Stimulated activated CD4-positive, alpha-beta T cell treated with anti-CD3 and anti-CD28 coated beads, Interleukin-12 subunit alpha, Interleukin-12 subunit beta, amount 100 ng/mL, for 24 hours (primary cell): Measurements from ENCODE around the gene AKAP17A.

ENCODE experiments used
- DNase-seq, 2 experiments: peaks; one replicate each; pipeline ENCODE4 v3.0.0-alpha.2; 2020; ENCODE audit warnings: low read depth in 2 of 2

AKAP17A gene

DNA sequence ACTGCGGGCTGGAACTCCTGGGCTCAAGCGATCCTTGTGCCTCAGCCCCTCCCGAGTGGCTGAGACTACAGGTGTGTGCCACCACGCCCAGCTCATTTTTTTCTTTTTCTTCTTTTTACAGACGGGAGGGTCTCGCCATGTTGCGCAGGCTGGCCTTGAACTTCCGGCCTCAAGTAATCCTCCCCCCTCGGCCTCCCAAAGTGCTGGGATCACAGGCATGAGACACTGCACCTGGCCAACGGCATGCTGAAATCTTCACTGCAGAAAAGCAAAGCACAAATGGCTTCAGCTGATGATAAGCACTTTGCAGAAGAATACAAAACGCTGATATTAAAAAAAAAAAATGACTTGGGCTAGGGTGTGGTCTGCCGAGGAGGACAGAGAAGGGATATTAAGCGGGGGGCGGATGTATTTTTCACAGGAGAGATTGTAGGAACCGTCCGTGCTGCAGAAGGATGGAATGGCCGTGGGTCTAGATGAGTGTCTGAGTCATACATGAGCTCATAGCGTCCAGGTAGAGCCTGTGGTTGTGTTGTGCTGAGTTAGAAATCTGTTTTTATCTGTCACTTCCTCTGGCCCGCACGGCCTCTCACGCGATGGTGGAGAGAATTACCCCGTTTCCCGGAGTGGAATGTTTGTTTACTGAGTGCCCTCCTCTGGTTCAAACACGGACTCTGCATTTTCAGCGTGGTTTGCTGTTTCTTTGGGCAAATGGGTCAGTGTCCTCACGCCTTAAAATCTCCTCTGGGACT lies 8.5 kb upstream of the AKAP17A start:
- DNase-seq: peak in 1 of 2 experiments; percentile 57

GRCh38 chrX:1584237-1585011 lies 7.0 kb upstream of the AKAP17A start:
- DNase-seq: no peak

- no peak for DNase-seq
These were observed 4.2 kb upstream of the AKAP17A start for GRCh38 chrX:1587161-1587560.

DNA sequence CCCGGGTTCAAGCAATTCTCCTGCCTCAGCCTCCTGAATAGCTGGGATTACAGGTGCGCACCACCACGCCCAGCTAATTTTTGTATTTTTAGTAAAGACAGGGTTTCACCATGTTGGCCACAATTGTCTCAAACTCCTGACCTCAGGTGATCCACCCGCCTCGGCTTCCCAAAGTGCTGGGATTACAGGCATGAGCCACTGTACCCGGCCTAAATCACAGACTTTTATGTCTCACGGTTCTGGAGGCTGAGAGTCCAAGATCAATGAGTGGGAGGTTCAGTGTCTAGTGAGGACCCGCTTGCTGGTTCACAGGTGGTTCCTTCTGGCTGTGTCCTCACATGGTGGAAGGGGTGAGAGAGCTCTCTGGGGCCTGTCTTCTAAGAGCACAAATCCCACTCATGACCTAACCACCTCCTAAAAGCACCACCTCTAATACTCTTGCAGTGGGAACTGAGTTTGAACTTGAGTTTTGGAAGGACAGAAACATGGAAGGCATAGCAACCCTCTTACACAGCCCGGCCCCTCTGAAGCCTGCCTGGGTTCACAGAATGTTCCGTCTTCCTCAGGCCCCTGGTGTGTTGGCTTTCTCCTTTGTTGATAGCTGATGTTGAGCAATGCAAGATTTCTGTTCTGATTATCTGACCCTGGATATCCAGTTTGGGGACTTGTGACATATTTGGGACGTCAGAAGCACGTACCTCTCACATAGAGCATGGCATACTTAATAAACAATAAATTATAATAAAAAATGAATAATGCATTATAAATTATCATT lies 1.9 kb upstream of the AKAP17A start:
- DNase-seq: no peak

- DNase-seq: no peak
These were observed 562 bp downstream of the AKAP17A start for GRCh38 chrX:1591863-1592469.

DNA sequence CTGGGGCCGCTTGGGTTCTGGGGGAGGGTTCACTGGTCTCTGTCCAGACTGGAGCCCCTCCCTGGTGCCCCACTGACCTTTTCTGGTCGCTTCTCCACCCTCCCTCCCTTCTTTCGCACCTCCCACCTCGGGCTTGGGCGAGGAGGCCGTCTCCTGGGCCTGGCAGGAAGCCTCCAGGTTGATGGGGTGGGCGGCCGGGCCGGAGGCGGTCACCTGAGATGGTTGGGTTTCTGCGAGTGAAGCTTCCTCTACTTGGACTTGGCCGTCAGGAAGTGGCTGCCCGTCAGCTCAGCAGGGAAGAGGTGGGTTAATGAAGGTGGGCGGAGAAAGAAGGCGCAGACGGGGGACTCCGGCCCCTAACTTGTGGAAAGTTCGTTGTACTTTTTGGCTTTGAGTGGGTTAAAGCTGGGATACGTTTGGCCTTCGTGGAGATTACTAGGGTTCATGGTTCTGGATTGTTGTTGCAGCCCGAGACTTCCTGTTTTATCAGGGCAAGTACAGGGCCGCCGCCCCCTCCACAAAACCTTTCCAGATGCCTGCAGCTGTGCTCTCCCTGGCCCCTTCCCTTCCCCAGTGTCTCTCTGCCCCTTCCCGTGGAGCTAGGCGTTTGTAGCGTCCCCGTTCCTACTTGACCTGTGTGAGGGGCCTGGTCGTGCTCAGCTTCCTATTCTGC lies 1.2 kb downstream of the AKAP17A start:
- no peak for DNase-seq

GRCh38 chrX:1593286-1594271 lies 2.2 kb downstream of the AKAP17A start:
- DNase-seq: no peak

DNA sequence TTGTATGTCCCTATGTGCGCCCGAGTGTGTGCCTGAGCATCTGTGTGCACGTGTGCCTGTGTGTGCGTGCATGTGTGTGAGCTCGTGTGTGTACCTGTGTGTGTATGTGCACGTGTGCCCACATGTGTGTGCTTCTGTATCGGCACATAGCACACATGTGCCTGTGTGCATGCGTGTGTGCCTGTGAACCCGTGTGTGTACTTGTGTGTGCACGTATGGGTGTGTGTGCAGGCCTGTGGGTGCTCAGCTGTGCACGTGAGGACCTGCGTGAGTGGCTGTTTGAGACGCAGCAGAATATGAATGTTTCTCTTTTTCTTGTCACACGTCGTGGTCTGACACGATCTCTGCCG lies 4.3 kb downstream of the AKAP17A start:
- no peak for DNase-seq

DNA sequence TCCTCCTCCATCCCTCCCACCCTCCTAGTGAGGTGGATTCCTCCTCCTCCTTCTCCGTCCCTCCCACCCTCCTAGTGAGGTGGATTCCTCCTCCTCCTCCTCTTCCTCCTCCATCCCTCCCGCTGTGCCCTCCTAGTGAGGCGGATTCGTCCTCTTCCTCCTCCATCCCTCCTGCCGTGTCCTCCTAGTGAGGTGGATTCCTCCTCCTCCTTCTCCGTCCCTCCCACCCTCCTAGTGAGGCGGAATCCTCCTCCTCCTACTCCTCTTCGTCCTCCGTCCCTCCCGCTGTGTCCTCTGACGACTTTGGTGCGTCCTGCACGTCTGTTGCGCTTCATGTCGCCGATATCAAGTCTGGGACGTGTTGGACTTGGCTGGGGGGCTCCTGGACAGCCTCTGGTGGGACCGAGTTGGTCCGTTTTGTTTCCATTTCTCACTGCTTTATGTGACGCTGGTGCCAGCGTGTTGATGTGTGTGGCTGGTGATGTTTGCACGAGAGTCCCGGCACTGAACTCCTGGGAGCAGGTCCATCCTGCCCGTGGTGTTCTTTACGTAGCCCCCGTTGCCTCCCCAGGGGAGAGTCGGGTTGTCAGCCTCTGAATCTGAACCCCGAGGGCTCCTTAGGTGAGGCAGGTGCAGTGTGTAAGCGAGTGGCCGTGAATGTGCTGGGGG lies 5.4 kb downstream of the AKAP17A start:
- no peak for DNase-seq

DNA sequence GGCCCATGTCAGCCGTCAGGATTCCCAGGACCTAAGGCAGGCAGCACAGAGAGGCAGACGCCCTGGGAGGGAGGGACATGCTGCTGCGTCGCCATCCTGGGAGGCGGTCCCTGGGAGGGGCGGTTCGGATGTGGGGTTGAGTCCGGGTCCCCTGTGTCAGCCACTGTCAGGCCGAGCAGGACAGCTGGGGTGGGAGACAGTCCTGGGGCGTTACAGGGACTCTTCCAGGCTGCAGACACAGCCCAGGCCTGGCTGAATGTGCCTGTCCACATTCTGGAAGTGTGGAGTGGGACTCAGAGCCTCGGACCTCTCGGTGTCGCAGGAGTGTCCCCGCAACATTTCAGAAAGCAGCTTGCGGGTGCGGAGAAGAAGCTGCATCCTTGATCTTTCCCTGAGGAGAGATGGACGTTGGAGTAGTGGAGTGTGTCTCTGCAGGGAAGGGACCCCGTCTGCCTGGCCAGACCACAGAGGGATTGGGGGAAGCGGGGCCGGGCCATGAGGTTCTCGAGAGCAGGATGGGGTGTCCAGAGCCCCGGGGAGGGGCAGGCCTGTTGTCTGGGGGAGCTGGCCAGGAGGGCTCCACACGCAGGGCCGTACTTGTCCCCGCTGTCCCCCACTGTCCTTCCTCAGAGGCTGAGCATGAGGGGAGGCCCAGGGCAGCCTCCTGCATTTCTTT lies 6.1 kb downstream of the AKAP17A start:
- no peak for DNase-seq

DNA sequence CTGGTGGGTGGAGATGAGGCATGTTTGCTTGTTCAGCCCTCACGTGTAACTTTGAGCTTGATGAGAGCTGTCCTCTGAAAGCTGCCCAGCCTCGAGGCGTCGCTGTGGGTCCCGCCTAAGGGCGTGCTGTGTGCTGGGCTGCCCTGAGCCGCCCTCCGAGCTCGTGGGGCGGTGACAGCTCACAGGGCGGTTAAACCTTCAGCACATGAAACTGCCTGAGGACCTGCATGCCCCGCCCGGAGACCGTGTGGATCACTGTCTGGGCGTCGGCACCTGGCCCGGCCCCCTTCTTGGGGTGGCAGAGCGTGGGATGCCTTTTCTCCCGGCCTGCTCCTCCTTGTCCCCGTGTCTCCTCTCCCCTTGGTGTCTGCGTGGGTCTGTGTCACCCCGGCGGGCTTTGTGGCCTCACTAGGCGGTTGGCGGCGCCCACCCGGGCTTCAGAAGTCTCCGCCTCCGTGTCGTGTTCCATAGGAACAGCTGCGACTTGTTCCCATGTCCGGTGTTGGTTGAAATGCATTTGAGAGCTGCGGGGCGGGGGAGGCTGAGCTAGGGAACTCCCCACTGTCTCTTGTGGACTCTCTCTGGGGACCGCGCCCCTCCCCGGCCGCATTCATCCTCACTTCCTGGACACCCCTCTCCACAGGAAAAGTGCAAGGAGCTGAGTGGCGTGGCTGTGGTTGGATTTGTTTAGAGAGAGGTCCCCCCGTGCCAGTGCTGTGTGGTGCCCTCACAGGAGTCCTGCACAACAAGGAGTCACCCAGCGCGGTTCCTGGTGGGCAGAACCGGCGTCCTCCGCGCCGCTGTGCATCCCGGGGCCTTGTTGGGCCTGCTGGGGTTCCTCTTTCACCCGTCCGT lies 6.8 kb downstream of the AKAP17A start:
- DNase-seq: no peak

DNA sequence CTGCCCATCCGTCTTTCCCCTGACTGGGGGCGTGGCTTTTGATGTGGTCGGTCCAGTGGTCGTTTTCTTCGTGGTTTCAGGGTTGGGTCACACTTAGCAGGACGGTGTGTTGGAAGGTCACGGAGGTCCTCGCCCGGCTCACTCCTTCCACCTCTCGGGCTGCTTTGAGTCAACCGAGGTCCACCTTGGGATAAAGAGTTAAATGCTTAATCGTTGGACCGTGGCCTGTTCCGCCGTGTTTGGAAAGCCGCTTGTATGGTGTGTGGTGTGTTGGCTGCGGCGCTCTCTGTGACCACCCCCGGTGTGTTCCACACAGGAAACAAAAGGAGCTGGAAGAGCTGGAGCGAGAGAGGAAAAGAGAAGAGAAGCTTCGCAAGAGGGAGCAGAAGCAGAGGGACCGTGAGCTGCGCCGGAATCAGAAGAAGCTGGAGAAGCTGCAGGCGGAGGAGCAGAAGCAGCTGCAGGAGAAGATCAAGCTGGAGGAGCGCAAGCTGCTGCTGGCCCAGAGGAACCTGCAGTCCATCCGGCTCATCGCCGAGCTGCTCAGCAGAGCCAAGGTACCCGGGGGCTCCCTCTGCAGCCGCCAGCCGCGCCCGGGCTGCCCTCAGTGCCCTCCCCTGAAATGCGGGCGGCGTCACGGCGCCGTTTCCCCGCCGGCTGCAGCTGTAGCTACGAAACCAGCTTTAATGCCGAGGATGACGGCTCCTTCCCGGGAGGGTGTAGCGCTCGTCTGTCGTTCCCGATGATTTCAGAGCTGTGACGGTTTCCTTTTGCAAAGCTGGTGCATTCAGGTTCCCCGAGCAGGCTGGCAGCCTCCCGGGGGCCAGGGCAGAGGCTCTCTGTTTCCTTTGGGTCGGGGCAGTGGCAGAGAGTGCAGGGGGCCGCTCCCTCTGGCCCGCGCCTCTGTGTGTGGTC lies 7.7 kb downstream of the AKAP17A start:
- no peak for DNase-seq

- DNase-seq: no peak
These were observed 8.5 kb downstream of the AKAP17A start for GRCh38 chrX:1599791-1600405.

DNA sequence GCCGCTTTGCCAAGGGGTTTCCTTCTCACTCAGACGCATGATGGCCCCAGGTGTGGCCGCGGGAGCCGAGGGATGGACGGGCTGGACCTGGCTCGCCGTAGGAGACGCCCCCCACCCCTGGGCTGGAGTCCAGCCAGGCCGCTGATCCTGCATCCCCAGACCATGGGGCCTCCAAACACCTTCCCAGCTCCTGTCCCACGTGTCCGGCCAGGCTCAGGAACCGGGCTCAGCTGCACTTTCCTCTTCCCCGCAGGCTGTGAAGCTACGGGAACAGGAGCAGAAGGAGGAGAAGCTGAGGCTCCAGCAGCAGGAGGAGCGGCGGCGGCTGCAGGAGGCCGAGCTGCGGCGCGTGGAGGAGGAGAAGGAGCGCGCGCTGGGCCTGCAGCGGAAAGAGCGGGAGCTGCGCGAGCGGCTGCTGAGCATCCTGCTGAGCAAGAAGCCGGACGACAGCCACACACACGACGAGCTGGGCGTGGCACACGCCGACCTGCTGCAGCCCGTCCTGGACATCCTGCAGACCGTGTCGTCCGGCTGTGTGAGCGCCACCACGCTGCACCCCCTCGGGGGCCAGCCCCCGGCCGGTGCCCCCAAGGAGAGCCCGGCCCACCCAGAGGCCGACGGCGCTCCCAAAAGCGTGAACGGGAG lies 9.1 kb downstream of the AKAP17A start:
- DNase-seq: no peak

DNA sequence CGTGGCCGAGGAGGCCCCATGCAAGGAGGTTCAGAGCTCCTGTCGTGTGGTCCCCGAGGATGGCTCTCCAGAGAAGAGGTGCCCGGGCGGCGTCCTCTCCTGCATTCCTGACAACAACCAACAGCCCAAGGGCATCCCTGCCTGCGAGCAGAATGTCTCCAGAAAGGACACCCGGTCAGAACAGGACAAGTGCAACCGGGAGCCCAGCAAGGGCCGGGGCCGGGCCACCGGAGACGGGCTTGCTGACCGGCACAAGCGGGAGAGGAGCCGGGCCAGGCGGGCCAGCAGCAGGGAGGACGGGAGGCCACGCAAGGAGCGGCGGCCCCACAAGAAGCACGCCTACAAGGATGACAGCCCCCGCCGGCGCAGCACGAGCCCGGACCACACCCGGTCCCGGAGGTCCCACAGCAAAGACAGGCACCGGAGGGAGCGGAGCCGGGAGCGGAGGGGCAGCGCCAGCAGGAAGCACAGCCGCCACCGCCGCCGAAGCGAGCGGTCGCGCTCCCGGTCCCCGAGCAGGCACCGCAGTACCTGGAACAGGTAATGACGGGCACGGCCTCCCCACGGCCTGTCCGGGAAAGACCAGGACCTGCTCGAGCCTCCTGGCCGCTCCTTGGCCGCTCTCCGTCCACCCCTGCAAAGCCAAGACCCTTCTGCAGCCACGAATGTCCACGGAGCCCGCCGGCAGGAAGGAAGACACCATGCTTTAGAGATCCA lies 9.8 kb downstream of the AKAP17A start:
- no peak for DNase-seq

- DNase-seq: no peak
These were observed 10.3 kb downstream of the AKAP17A start for GRCh38 chrX:1601768-1602085.
